Gastroesophageal sphincter (tissue), 3 donors: ENCODE results near the gene CNNM2.

ENCODE experiments used
- CTCF ChIP-seq, 4 experiments: fragments of 200-600 bp in 2 of 4; fragments of 450-650 bp in 2 of 4; sonication (generic) in 1 of 4; IDR thresholded peaks; one replicate each; pipeline ENCODE4 v1.5.1; 2017 to 2019; ENCODE audit warnings: antibody characterized with exemption in 4 of 4, mild to moderate bottlenecking in 2 of 4, moderate library complexity in 2 of 4
- POLR2A ChIP-seq, 2 donors: fragments of 450-650 bp; IDR thresholded peaks; one replicate each; pipeline ENCODE4 v1.6.1; 2017; ENCODE audit warnings: antibody characterized with exemption in 2 of 2, mild to moderate bottlenecking in 2 of 2, moderate library complexity in 1 of 2
- POLR2AphosphoS5 ChIP-seq: sonication (generic); formaldehyde crosslinking; IDR thresholded peaks from one replicate; pipeline ENCODE4 v1.6.1; 2017; ENCODE audit warnings: antibody characterized with exemption

- TF ChIP-seq CTCF (IDR thresholded peaks at IDR 0.05) (no peak), POLR2A (IDR thresholded peaks at IDR 0.05) (no peak), POLR2AphosphoS5 (no peak)
Measured at GRCh38 chr10:103013416-103013815, 95.3 kb downstream of the CNNM2 start.
